Colonic mucosa (tissue), 4 donors: ENCODE data around the gene FAN1. TPM values are rescaled to one million over a fixed set of nuclear protein-coding genes. Genes with fewer than 3 reads are reported as not detected.

Source experiments
- DNase-seq: peaks from one replicate; pipeline ENCODE4 v3.0.0-alpha.2; 2020
- H3K27ac ChIP-seq: fragments of 200-600 bp; one replicate; pipeline ENCODE4 v1.8.0; 2021
- H3K27me3 ChIP-seq: fragments of 200-600 bp; one replicate; pipeline ENCODE4 v1.8.0; 2021
- H3K36me3 ChIP-seq: fragments of 200-600 bp; one replicate; pipeline ENCODE4 v1.8.0; 2021
- H3K4me1 ChIP-seq: fragments of 200-600 bp; one replicate; pipeline ENCODE4 v1.8.0; 2021; ENCODE audit warnings: mild to moderate bottlenecking
- H3K4me3 ChIP-seq: fragments of 200-600 bp; one replicate; pipeline ENCODE4 v1.8.0; 2021
- H3K9ac ChIP-seq, 2 donors: one replicate each; pipeline ENCODE4 v1.7.0; 2013; ENCODE audit warnings: control low read depth in 2 of 2, low read depth in 2 of 2, low read length in 2 of 2
- H3K9me3 ChIP-seq: fragments of 200-600 bp; one replicate; pipeline ENCODE4 v1.8.0; 2021
- intact Hi-C: fragments of 100-400 bp; cut with DNase I; formaldehyde crosslinking; loops from one replicate; pipeline ENCODE4 v1.14.1; 2022
- total RNA-seq, 2 donors: library from RNA; stranded (reverse); fragmentation: NEBNext Ultra II Directional in 1 of 2; extraction: Animal tissue kit (Norgen Biotek cat#: 25700) in 1 of 2; gene quantifications; one replicate each; pipeline ENCODE4 v1.2.1, GENCODE V29; 2021
- TF ChIP-seq, protein P1 (sequence below): fragments of 200-600 bp; IDR thresholded peaks from one replicate; pipeline ENCODE4 v1.8.0; 2022; ENCODE audit warnings: antibody characterized with exemption, mild to moderate bottlenecking
- donor health status: healthy.
- donor health status: DM: no; HTN: no; CAD: no.
- donor health status: DM: no; HTN: no; CAD: no.

Gene FAN1
- total RNA-seq, 2 donors from 2014 or later, result 12.0 to 22.2 TPM

GRCh38 chr15:30895461-30896210 is 8.1 kb upstream of the FAN1 start:
- no peak for DNase-seq
- TF ChIP-seq, protein P1, sequence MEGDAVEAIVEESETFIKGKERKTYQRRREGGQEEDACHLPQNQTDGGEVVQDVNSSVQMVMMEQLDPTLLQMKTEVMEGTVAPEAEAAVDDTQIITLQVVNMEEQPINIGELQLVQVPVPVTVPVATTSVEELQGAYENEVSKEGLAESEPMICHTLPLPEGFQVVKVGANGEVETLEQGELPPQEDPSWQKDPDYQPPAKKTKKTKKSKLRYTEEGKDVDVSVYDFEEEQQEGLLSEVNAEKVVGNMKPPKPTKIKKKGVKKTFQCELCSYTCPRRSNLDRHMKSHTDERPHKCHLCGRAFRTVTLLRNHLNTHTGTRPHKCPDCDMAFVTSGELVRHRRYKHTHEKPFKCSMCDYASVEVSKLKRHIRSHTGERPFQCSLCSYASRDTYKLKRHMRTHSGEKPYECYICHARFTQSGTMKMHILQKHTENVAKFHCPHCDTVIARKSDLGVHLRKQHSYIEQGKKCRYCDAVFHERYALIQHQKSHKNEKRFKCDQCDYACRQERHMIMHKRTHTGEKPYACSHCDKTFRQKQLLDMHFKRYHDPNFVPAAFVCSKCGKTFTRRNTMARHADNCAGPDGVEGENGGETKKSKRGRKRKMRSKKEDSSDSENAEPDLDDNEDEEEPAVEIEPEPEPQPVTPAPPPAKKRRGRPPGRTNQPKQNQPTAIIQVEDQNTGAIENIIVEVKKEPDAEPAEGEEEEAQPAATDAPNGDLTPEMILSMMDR, result no peak
- intact Hi-C loops, result no loop called here

DNA sequence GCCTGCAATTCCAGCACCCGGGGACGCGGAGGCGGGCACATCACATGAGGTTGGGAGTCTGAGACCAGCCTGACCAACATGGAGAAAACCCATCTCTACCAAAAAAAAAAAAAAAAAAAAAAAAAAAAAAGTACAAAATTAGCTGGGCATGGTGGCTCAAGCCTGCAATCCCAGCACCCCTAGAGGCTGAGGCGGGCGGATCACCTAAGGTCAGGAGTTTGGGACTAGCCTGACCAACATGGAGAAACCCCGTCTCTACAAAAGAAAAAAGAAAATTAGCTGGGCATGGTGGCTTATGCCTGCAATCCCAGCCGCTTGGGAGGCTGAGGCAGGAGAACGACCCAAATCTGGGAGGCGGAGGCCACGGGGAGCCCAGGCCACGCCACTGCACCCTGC is 7.5 kb upstream of the FAN1 start:
- TF ChIP-seq, protein P1, result no peak
- no peak for DNase-seq
- no peaks in the 10 kb centered on the region for H3K9me3 ChIP-seq
- no peaks in the 10 kb centered on the region for H3K36me3 ChIP-seq
- H3K4me3 ChIP-seq, result no peak overlapping the region
- no peak overlapping the region for H3K9ac ChIP-seq
- intact Hi-C loops, result no loop called here
- no peaks in the 10 kb centered on the region for H3K27me3 ChIP-seq
- no peaks in the 10 kb centered on the region for H3K4me1 ChIP-seq
- no peak overlapping the region for H3K27ac ChIP-seq

More at GRCh38 chr15:30895461-30896210, 8.1 kb upstream of the FAN1 start:
- H3K9me3 ChIP-seq, result no peaks in the 10 kb centered on the region
- H3K9ac ChIP-seq, result no peak overlapping the region
- no peaks in the 10 kb centered on the region for H3K36me3 ChIP-seq
- H3K27me3 ChIP-seq, result no peaks in the 10 kb centered on the region
- no peaks in the 10 kb centered on the region for H3K4me1 ChIP-seq
- no peak overlapping the region for H3K27ac ChIP-seq
- no peak overlapping the region for H3K4me3 ChIP-seq

- TF ChIP-seq, protein P1, result no peak
- Histone ChIP-seq H3K4me3 (no peak overlapping the region), H3K27ac (no peak overlapping the region), H3K4me1 (no peaks in the 10 kb centered on the region), H3K9ac (no peak overlapping the region), H3K9me3 (no peaks in the 10 kb centered on the region), H3K27me3 (no peaks in the 10 kb centered on the region), H3K36me3 (no peaks in the 10 kb centered on the region)
- intact Hi-C loops, result no loop called here
- no peak for DNase-seq
Observed at GRCh38 chr15:30901889-30902288, 1.8 kb upstream of the FAN1 start.

DNA sequence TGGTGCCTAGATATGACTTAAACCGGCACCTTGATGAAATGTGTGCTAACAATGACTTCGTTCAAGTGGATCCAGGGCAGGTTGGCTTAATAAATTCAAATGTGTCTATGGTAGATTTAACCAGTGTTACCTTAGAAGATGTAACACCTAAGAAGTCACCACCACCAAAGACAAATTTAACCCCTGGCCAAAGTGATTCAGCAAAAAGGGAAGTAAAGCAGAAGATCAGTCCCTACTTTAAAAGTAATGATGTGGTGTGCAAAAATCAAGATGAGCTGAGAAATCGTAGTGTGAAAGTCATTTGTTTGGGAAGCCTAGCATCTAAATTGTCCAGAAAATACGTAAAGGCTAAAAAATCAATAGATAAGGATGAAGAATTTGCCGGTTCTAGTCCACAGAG is 1.1 kb downstream of the FAN1 start:
- H3K9ac ChIP-seq, result peak overlapping the region in 1 of 2 donors; percentile 78
- H3K4me3 ChIP-seq, result no peak overlapping the region
- H3K9me3 ChIP-seq, result no peaks in the 10 kb centered on the region
- H3K36me3 ChIP-seq, result no peaks in the 10 kb centered on the region
- TF ChIP-seq, protein P1, result no peak
- intact Hi-C loops, result loop anchor here (5.0 kb wide), 1 partner anchor 222 kb away; no protein-coding TSS in a partner anchor
- no peak overlapping the region for H3K27ac ChIP-seq
- H3K4me1 ChIP-seq, result no peaks in the 10 kb centered on the region
- no peak for DNase-seq
- no peaks in the 10 kb centered on the region for H3K27me3 ChIP-seq

- H3K27me3 ChIP-seq, result no peaks in the 10 kb centered on the region
- intact Hi-C loops, result loop anchor here (5.0 kb wide), 1 partner anchor 221 kb away; no protein-coding TSS in a partner anchor
- no peak overlapping the region for H3K9ac ChIP-seq
- H3K36me3 ChIP-seq, result no peaks in the 10 kb centered on the region
- H3K4me1 ChIP-seq, result no peaks in the 10 kb centered on the region
- TF ChIP-seq, protein P1, result peak; percentile 17
- peak overlapping the region; percentile 30 for H3K27ac ChIP-seq
- peak; percentile 63 for DNase-seq
- no peaks in the 10 kb centered on the region for H3K9me3 ChIP-seq
- no peak overlapping the region for H3K4me3 ChIP-seq
Observed at GRCh38 chr15:30905821-30906220, 2.1 kb downstream of the FAN1 start.
